Stimulated activated naive CD4-positive, alpha-beta T cell (primary cell): ENCODE results near the gene APBA3.

ENCODE experiments used
- DNase-seq, 6 experiments: peaks; one replicate each; lab custom pipeline; 2025; lab: John Stamatoyannopoulos, UW

The APBA3 gene

DNA sequence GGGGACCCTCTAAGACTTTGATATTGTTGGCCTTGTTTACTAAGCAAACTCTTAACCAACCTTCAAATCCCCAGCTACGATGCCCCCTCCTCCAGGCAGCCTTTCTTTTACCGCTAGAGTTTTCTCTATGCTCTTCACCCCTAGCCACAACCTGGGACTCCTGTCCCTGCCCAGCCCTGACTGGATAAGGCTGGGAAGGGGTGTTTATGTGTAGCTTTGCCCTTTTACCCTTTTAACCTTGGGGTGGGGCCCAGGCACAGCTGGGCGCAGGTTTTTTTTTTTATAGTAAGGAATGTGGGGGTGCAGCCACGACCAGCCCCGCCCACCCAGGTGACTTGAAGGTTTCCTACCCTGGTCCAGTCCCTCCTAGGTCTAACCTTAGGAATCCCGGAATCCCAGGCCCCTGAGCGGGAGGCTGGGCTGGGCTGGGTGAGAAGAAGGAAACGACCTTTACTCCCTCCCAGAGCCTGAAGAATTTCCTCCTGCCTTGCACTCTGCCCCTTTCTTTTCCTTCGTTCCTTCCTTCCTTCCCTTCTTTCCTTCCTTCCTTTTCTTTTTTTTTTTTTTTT lies 41.1 kb downstream of the APBA3 start:
- no peak for DNase-seq

GRCh38 chr19:3719868-3720267 lies 41.6 kb downstream of the APBA3 start:
- DNase-seq, result no peak

- DNase-seq, result no peak
These were observed 45.3 kb downstream of the APBA3 start for GRCh38 chr19:3716147-3716668.

GRCh38 chr19:3712663-3713611 lies 48.6 kb downstream of the APBA3 start:
- no peak for DNase-seq

GRCh38 chr19:3710265-3710812 lies 51.2 kb downstream of the APBA3 start:
- no peak for DNase-seq

GRCh38 chr19:3708207-3708931 lies 53.1 kb downstream of the APBA3 start, which contains the start of gene TJP3:
Gene TJP3 (plus strand): TSS chr19:3708384. CDS start chr19:3728433, 20,049 bp downstream.
- DNase-seq, result no peak

DNA sequence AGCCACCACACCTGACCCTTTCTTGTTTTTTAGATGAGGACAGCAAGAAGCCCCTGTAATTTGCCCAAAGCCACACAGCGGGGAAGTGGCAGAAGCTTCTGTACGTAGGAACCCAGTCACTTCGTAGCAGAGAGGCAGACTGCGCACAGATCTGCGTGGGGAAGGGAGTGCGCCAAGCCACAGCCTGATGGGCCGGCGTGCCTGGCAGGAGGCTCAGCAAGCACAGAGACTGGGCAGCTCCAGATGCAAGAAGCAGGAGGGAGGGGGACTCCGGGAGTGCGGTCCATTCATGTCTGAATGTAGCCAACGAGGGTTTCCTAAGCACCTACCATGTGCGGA lies 53.7 kb downstream of the APBA3 start:
- DNase-seq, result no peak

- DNase-seq, result no peak
These were observed 60.3 kb downstream of the APBA3 start for GRCh38 chr19:3701200-3701599.
